HEK293 (cell line): ENCODE data around the gene SCN1A.

Experiments
- YY1 ChIP-seq: fragments of 450-650 bp; formaldehyde crosslinking; IDR thresholded peaks from 2 replicates; pipeline ENCODE4 v1.5.1; 2018; ENCODE audit warnings: missing biosample characterization, missing genetic modification characterization
- ZNF138 ChIP-seq: fragments of 450-650 bp; formaldehyde crosslinking; IDR thresholded peaks from 2 replicates; pipeline ENCODE4 v1.5.1; 2016; ENCODE audit warnings: missing biosample characterization, missing genetic modification characterization, borderline replicate concordance
- ZNF248 ChIP-seq: fragments of 450-650 bp; formaldehyde crosslinking; IDR thresholded peaks from 2 replicates; pipeline ENCODE4 v1.5.1; 2017; ENCODE audit warnings: missing biosample characterization, missing genetic modification characterization
- ZNF274 ChIP-seq, 2 experiments: fragments of 200-500 bp in 1 of 2; fragments of 450-650 bp in 1 of 2; sonication (Bioruptor generic) in 1 of 2; formaldehyde crosslinking in 1 of 2; IDR thresholded peaks; 2 replicates each; pipeline versions ENCODE4 v1.5.1 to v1.6.1; 2014 to 2016; ENCODE audit warnings: borderline replicate concordance in 1 of 2, inconsistent platforms in 1 of 2, low read length in 1 of 2, missing biosample characterization in 1 of 2, missing genetic modification characterization in 1 of 2
- ZNF335 ChIP-seq: fragments of 450-650 bp; formaldehyde crosslinking; conservative IDR thresholded peaks from 2 replicates; pipeline ENCODE4 v1.5.1; 2016; ENCODE audit warnings: missing biosample characterization, missing genetic modification characterization
- ZNF501 ChIP-seq: fragments of 450-650 bp; formaldehyde crosslinking; IDR thresholded peaks from 2 replicates; pipeline ENCODE4 v1.5.1; 2016; ENCODE audit warnings: missing biosample characterization, missing genetic modification characterization
- ZNF530 ChIP-seq: fragments of 450-650 bp; formaldehyde crosslinking; IDR thresholded peaks from 2 replicates; pipeline ENCODE4 v1.5.1; 2016; ENCODE audit warnings: low read depth, missing biosample characterization, missing genetic modification characterization
- ZNF610 ChIP-seq: fragments of 450-650 bp; formaldehyde crosslinking; IDR thresholded peaks from 2 replicates; pipeline ENCODE4 v1.5.1; 2016; ENCODE audit warnings: missing biosample characterization, missing genetic modification characterization, borderline replicate concordance
- ZNF791 ChIP-seq: fragments of 450-650 bp; formaldehyde crosslinking; IDR thresholded peaks from 2 replicates; pipeline ENCODE4 v1.5.1; 2016; ENCODE audit warnings: missing biosample characterization, missing genetic modification characterization
- TF ChIP-seq, protein P1 (sequence below): fragments of 450-650 bp; formaldehyde crosslinking; IDR thresholded peaks from 2 replicates; pipeline ENCODE4 v1.5.1; 2016; ENCODE audit warnings: missing biosample characterization, missing genetic modification characterization
- TF ChIP-seq, protein P2 (sequence below): fragments of 450-650 bp; formaldehyde crosslinking; IDR thresholded peaks from 2 replicates; pipeline ENCODE4 v1.5.1; 2016; ENCODE audit warnings: missing biosample characterization, missing genetic modification characterization
- TF ChIP-seq, protein P3 (sequence below): fragments of 450-650 bp; formaldehyde crosslinking; IDR thresholded peaks from 2 replicates; pipeline ENCODE4 v1.5.1; 2017; ENCODE audit warnings: missing biosample characterization, missing genetic modification characterization

DNA sequence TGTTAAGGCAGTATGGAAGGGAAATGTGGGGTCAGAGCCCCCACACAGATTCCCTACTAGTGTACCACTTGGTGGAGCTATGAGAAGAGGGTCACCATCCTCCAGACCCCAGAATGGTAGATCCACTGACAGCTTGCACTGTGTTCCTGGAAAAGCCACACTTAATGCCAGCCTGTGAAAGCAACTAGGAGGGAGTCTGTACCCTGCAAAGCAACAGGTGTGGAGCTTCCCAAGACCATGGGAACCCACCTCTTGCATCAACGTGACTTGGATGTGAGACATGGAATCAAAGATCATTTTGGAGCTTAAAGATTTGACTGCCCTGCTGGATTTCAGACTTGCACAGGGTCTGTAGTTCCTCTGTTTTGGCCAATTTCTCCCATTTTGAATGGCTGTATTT lies 10.8 kb upstream of the SCN1A start:
- TF ChIP-seq, protein P1, sequence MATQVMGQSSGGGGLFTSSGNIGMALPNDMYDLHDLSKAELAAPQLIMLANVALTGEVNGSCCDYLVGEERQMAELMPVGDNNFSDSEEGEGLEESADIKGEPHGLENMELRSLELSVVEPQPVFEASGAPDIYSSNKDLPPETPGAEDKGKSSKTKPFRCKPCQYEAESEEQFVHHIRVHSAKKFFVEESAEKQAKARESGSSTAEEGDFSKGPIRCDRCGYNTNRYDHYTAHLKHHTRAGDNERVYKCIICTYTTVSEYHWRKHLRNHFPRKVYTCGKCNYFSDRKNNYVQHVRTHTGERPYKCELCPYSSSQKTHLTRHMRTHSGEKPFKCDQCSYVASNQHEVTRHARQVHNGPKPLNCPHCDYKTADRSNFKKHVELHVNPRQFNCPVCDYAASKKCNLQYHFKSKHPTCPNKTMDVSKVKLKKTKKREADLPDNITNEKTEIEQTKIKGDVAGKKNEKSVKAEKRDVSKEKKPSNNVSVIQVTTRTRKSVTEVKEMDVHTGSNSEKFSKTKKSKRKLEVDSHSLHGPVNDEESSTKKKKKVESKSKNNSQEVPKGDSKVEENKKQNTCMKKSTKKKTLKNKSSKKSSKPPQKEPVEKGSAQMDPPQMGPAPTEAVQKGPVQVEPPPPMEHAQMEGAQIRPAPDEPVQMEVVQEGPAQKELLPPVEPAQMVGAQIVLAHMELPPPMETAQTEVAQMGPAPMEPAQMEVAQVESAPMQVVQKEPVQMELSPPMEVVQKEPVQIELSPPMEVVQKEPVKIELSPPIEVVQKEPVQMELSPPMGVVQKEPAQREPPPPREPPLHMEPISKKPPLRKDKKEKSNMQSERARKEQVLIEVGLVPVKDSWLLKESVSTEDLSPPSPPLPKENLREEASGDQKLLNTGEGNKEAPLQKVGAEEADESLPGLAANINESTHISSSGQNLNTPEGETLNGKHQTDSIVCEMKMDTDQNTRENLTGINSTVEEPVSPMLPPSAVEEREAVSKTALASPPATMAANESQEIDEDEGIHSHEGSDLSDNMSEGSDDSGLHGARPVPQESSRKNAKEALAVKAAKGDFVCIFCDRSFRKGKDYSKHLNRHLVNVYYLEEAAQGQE (tag by site-specific recombination) = no peak
- TF ChIP-seq ZNF138 (tag by site-specific recombination) (no peak), ZNF501 (tag by site-specific recombination) (no peak), ZNF610 (tag by site-specific recombination) (no peak), ZNF791 (tag by site-specific recombination) (no peak), YY1 (tag by site-specific recombination) (no peak), ZNF335 (tag by site-specific recombination) (no peak), ZNF274 (IDR thresholded peaks at IDR 0.05; ENCODE audit: low read length) (no peak), ZNF274 (tag by site-specific recombination; IDR thresholded peaks at IDR 0.05; ENCODE audit: borderline replicate concordance) (no peak), ZNF530 (no peak), ZNF248 (tag by site-specific recombination) (no peak)
- TF ChIP-seq, protein P2, sequence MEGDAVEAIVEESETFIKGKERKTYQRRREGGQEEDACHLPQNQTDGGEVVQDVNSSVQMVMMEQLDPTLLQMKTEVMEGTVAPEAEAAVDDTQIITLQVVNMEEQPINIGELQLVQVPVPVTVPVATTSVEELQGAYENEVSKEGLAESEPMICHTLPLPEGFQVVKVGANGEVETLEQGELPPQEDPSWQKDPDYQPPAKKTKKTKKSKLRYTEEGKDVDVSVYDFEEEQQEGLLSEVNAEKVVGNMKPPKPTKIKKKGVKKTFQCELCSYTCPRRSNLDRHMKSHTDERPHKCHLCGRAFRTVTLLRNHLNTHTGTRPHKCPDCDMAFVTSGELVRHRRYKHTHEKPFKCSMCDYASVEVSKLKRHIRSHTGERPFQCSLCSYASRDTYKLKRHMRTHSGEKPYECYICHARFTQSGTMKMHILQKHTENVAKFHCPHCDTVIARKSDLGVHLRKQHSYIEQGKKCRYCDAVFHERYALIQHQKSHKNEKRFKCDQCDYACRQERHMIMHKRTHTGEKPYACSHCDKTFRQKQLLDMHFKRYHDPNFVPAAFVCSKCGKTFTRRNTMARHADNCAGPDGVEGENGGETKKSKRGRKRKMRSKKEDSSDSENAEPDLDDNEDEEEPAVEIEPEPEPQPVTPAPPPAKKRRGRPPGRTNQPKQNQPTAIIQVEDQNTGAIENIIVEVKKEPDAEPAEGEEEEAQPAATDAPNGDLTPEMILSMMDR (tag by site-specific recombination) = no peak
- TF ChIP-seq, protein P3, sequence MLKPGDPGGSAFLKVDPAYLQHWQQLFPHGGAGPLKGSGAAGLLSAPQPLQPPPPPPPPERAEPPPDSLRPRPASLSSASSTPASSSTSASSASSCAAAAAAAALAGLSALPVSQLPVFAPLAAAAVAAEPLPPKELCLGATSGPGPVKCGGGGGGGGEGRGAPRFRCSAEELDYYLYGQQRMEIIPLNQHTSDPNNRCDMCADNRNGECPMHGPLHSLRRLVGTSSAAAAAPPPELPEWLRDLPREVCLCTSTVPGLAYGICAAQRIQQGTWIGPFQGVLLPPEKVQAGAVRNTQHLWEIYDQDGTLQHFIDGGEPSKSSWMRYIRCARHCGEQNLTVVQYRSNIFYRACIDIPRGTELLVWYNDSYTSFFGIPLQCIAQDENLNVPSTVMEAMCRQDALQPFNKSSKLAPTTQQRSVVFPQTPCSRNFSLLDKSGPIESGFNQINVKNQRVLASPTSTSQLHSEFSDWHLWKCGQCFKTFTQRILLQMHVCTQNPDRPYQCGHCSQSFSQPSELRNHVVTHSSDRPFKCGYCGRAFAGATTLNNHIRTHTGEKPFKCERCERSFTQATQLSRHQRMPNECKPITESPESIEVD (tag by site-specific recombination) = no peak
